GM23338 (cell line): Measurements from ENCODE around the gene DNASE1L2. TPM values are rescaled to one million over a fixed set of nuclear protein-coding genes. Genes with fewer than 3 reads are reported as not detected.

ENCODE experiments used
- ATAC-seq: fragments of 200-7000 bp; cut with Tn5 transposase; 3 replicates; pipeline ENCODE4 v1.9.1; 2020
- DNase-seq: peaks from one replicate; pipeline ENCODE4 v3.0.0-alpha.2; 2015; ENCODE audit warnings: low spot score
- H2AFZ ChIP-seq: fragments of 200-600 bp; sonication (generic); 2 replicates; pipeline ENCODE4 v1.8.0; 2016; ENCODE audit warnings: antibody characterized with exemption, mild to moderate bottlenecking, moderate library complexity
- H3F3A ChIP-seq: fragments of 200-600 bp; sonication (generic); replicated peaks from 2 replicates; pipeline ENCODE4 v1.8.0; 2017; ENCODE audit warnings: antibody characterized with exemption, mixed run types, low read depth
- H3K27ac ChIP-seq: fragments of 200-600 bp; sonication (generic); 2 replicates; pipeline ENCODE4 v1.6.1; 2016; ENCODE audit warnings: low read depth
- H3K27me3 ChIP-seq: fragments of 200-600 bp; sonication (generic); 2 replicates; pipeline ENCODE4 v1.8.0; 2016; ENCODE audit warnings: mild to moderate bottlenecking, mixed run types, moderate library complexity; ENCODE audit not compliant: insufficient read depth
- H3K36me3 ChIP-seq: fragments of 200-600 bp; sonication (generic); 2 replicates; pipeline ENCODE4 v1.8.0; 2016; ENCODE audit warnings: mild to moderate bottlenecking; ENCODE audit not compliant: insufficient read depth
- H3K4me1 ChIP-seq: fragments of 200-600 bp; sonication (generic); 2 replicates; pipeline ENCODE4 v1.8.0; 2016; ENCODE audit warnings: mild to moderate bottlenecking, moderate library complexity; ENCODE audit not compliant: insufficient read depth
- H3K4me2 ChIP-seq: fragments of 200-600 bp; sonication (generic); 2 replicates; pipeline ENCODE4 v1.7.1; 2017; ENCODE audit warnings: mixed run types
- H3K4me3 ChIP-seq: fragments of 200-600 bp; sonication (generic); 2 replicates; pipeline ENCODE4 v1.6.1; 2016; ENCODE audit warnings: mixed run types
- H3K79me2 ChIP-seq: fragments of 200-600 bp; sonication (generic); replicated peaks from 2 replicates; pipeline ENCODE4 v1.8.0; 2017; ENCODE audit warnings: mild to moderate bottlenecking; ENCODE audit not compliant: insufficient read depth
- H3K9me2 ChIP-seq: fragments of 200-600 bp; sonication (generic); 2 replicates; pipeline ENCODE4 v1.8.0; 2017; ENCODE audit not compliant: insufficient read depth
- H4K20me1 ChIP-seq: fragments of 200-600 bp; sonication (generic); replicated peaks from 2 replicates; pipeline ENCODE4 v1.8.0; 2017; ENCODE audit warnings: mild to moderate bottlenecking; ENCODE audit not compliant: insufficient read depth
- H3K27ac Mint-ChIP-seq: 2 replicates; pipeline ENCODE4 v1.8.0; 2020; ENCODE audit warnings: inconsistent platforms, mild to moderate bottlenecking, moderate library complexity, mixed read lengths
- H3K27me3 Mint-ChIP-seq: 3 replicates; pipeline ENCODE4 v1.8.0; 2022; ENCODE audit warnings: low read depth, mild to moderate bottlenecking, moderate library complexity, mixed read lengths, inconsistent platforms; ENCODE audit not compliant: insufficient read depth, poor library complexity
- H3K36me3 Mint-ChIP-seq: 3 replicates; pipeline ENCODE4 v1.8.0; 2021; ENCODE audit warnings: low read depth, mild to moderate bottlenecking, inconsistent platforms, moderate library complexity, mixed read lengths
- H3K4me1 Mint-ChIP-seq: 3 replicates; pipeline ENCODE4 v1.8.0; 2020; ENCODE audit warnings: mild to moderate bottlenecking, inconsistent platforms, mixed read lengths
- H3K4me3 Mint-ChIP-seq: 3 replicates; pipeline ENCODE4 v1.8.0; 2021; ENCODE audit warnings: moderate library complexity, mild to moderate bottlenecking, inconsistent platforms, mixed read lengths
- H3K9me3 Mint-ChIP-seq: 3 replicates; pipeline ENCODE4 v1.8.0; 2020; ENCODE audit warnings: moderate library complexity, mild to moderate bottlenecking, inconsistent platforms, mixed read lengths
- CREB1 ChIP-seq: fragments of 250-450 bp; sonication (Bioruptor Pico); IDR thresholded peaks from 2 replicates; pipeline ENCODE4 v1.5.0; 2020; ENCODE audit warnings: low read depth, mild to moderate bottlenecking, moderate library complexity
- CTCF ChIP-seq, 2 experiments: fragments of 200-600 bp in 1 of 2; sonication (generic) in 1 of 2; conservative IDR thresholded peaks; 2 replicates each; pipeline versions ENCODE4 v1.5.1 to v1.6.1; 2016 to 2017; ENCODE audit warnings: antibody characterized with exemption in 2 of 2, low read depth in 2 of 2, mild to moderate bottlenecking in 2 of 2, moderate library complexity in 1 of 2
- ETS1 ChIP-seq: IDR thresholded peaks from 2 replicates; pipeline ENCODE4 v1.6.1; 2016; ENCODE audit warnings: antibody characterized with exemption
- EZH2 ChIP-seq: fragments of 200-600 bp; sonication (generic); IDR thresholded peaks from one replicate; pipeline ENCODE4 v1.8.0; 2017; ENCODE audit warnings: antibody characterized with exemption, mild to moderate bottlenecking, low read depth; ENCODE audit not compliant: unreplicated experiment
- POLR2AphosphoS5 ChIP-seq: IDR thresholded peaks from 2 replicates; pipeline ENCODE4 v1.6.1; 2016; ENCODE audit warnings: antibody characterized with exemption, low read depth
- REST ChIP-seq: IDR thresholded peaks from one replicate; pipeline ENCODE4 v1.6.1; 2018; ENCODE audit warnings: antibody characterized with exemption; ENCODE audit not compliant: unreplicated experiment
- STAT1 ChIP-seq: IDR thresholded peaks from one replicate; pipeline ENCODE4 v1.6.1; 2016; ENCODE audit warnings: antibody characterized with exemption; ENCODE audit not compliant: unreplicated experiment
- ZNF331 ChIP-seq: fragments of 250-450 bp; sonication (Bioruptor Pico); IDR thresholded peaks from 2 replicates; pipeline ENCODE4 v1.5.0; 2020; ENCODE audit warnings: low read depth, mild to moderate bottlenecking, moderate library complexity
- ZNF462 ChIP-seq: fragments of 250-450 bp; sonication (Bioruptor Pico); IDR thresholded peaks from 2 replicates; pipeline ENCODE4 v1.5.0; 2020; ENCODE audit warnings: mild to moderate bottlenecking, moderate library complexity
- polyA plus RNA-seq: library from polyadenylated mRNA; unstranded; fragments of >200 nt; fragmentation: Nextera tagmentation; extraction: Ambion mirVana; gene quantifications from 2 replicates; pipeline ENCODE4 v1.2.1, GENCODE V29; 2016
- total RNA-seq: library from RNA; depleted of rRNA; stranded (reverse); fragments of >200 nt; shearing (Covaris generic); gene quantifications from 2 replicates; pipeline ENCODE4 v1.2.3, GENCODE V29; 2014

DNASE1L2 gene
- total and polyA plus RNA-seq, 2 experiments from 2014 or later = 0.23 TPM; not detected in 1

- H3K9me3 Mint-ChIP-seq = no peaks in the 10 kb centered on the region
- H3K4me1 ChIP-seq = peaks cover 11% of the 10 kb centered on the region; the same call in 1 of the 2 replicates
- peaks cover 77% of the 10 kb centered on the region for H3K36me3 Mint-ChIP-seq
- H3K4me3 Mint-ChIP-seq = peak overlapping the region; percentile 12; the same call in 2 of the 3 replicates
- peaks cover 34% of the 10 kb centered on the region for H3K36me3 ChIP-seq
- peaks cover 28% of the 10 kb centered on the region for H4K20me1 ChIP-seq
- H3K79me2 ChIP-seq = peaks cover 40% of the 10 kb centered on the region
- peak overlapping the region; percentile 23; the same call in 1 of the 2 replicates for H3K4me2 ChIP-seq
- TF ChIP-seq POLR2AphosphoS5 = no peak
- no peaks in the 10 kb centered on the region for H3K9me2 ChIP-seq
- H3K27ac Mint-ChIP-seq = peak overlapping the region; percentile 27; the same call in 1 of the 2 replicates
- peaks cover 12% of the 10 kb centered on the region for H3K27me3 Mint-ChIP-seq
- no peak overlapping the region for H3K4me3 ChIP-seq
- no peaks in the 10 kb centered on the region for H3K27me3 ChIP-seq
- H3K27ac ChIP-seq = peak overlapping the region; percentile 97
- H3F3A ChIP-seq = peaks cover 58% of the 10 kb centered on the region
- no peak overlapping the region for H2AFZ ChIP-seq
- DNase-seq (no peak), ATAC-seq (no peak)
- peaks cover 12% of the 10 kb centered on the region for H3K4me1 Mint-ChIP-seq
These were observed 16.5 kb downstream of the DNASE1L2 start for GRCh38 chr16:2252806-2253148.

GRCh38 chr16:2253293-2253692, 17.0 kb downstream of the DNASE1L2 start:
- Histone ChIP-seq H3K4me1 (peaks cover 11% of the 10 kb centered on the region; the same call in 1 of the 2 replicates), H3F3A (peaks cover 63% of the 10 kb centered on the region), H3K4me3 (no peak overlapping the region), H4K20me1 (peaks cover 34% of the 10 kb centered on the region), H3K79me2 (peaks cover 42% of the 10 kb centered on the region), H3K9me2 (no peaks in the 10 kb centered on the region), H3K36me3 (peaks cover 40% of the 10 kb centered on the region), H3K4me2 (no peak overlapping the region), H2AFZ (no peak overlapping the region), H3K27me3 (no peaks in the 10 kb centered on the region), H3K27ac (no peak overlapping the region; the same call in 1 of the 2 replicates)
- Mint-ChIP-seq H3K4me1 (peaks cover 12% of the 10 kb centered on the region), H3K36me3 (peaks cover 78% of the 10 kb centered on the region), H3K4me3 (no peak overlapping the region; the same call in 2 of the 3 replicates), H3K27ac (no peak overlapping the region; the same call in 1 of the 2 replicates), H3K9me3 (no peaks in the 10 kb centered on the region), H3K27me3 (peaks cover 12% of the 10 kb centered on the region)
- DNase-seq (no peak), ATAC-seq (no peak)
- TF ChIP-seq CTCF (conservative IDR thresholded peaks at IDR 0.05; ENCODE audit: low read depth in 2 of 2) (no peak), CREB1 (CRISPR knock-in tag) (no peak), STAT1 (no peak), ZNF331 (no peak), POLR2AphosphoS5 (no peak), EZH2 (no peak), ETS1 (no peak), REST (no peak), ZNF462 (CRISPR knock-in tag) (no peak)
